ENCODE data around the gene STK17B. TPM values are rescaled to one million over a fixed set of nuclear protein-coding genes. Genes with fewer than 3 reads are reported as not detected.

The STK17B gene
- total RNA-seq, 1 experiment from 2014 or later: 58.0 TPM

DNA sequence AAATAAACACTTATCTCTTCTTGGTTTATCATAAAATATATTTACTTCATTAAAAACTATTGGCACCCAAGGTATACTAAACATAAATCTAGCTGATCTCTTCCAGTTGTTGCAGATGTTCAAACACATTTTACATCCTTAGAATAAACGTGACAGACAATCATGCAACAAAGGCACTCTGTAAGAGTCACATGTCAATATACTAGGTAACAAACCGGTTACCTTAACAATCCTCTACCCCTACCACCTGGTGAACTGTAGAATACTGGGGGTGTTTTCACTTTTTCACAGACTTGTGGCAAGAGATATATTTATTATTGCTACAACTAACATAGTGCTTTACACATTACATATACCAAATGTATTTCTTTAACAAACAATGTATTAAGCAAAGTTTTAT, 15.8 kb downstream of the STK17B start:
- TF ChIP-seq, protein P1, sequence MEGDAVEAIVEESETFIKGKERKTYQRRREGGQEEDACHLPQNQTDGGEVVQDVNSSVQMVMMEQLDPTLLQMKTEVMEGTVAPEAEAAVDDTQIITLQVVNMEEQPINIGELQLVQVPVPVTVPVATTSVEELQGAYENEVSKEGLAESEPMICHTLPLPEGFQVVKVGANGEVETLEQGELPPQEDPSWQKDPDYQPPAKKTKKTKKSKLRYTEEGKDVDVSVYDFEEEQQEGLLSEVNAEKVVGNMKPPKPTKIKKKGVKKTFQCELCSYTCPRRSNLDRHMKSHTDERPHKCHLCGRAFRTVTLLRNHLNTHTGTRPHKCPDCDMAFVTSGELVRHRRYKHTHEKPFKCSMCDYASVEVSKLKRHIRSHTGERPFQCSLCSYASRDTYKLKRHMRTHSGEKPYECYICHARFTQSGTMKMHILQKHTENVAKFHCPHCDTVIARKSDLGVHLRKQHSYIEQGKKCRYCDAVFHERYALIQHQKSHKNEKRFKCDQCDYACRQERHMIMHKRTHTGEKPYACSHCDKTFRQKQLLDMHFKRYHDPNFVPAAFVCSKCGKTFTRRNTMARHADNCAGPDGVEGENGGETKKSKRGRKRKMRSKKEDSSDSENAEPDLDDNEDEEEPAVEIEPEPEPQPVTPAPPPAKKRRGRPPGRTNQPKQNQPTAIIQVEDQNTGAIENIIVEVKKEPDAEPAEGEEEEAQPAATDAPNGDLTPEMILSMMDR (IDR thresholded peaks at IDR 0.05; ENCODE audit: insufficient read depth in 1 of 2, low read depth in 1 of 2, low read length in 1 of 2, severe bottlenecking in 1 of 2, unreplicated experiment in 1 of 2): no peak
- intact Hi-C loops (cut with micrococcal nuclease; ENCODE audit: unreplicated experiment): no loop called here
- Mint-ChIP-seq H3K9me3 (ENCODE audit: unreplicated experiment) (no peaks in the 10 kb centered on the region), H3K4me3 (ENCODE audit: unreplicated experiment) (no peak overlapping the region), H3K27me3 (ENCODE audit: insufficient read depth, unreplicated experiment) (no peaks in the 10 kb centered on the region), H3K36me3 (ENCODE audit: insufficient read depth, unreplicated experiment) (peaks cover 51% of the 10 kb centered on the region), H3K27ac (ENCODE audit: unreplicated experiment) (no peak overlapping the region), H3K4me1 (ENCODE audit: low read depth, unreplicated experiment) (peaks cover 7% of the 10 kb centered on the region)
- ChIA-PET POLR2A (no interaction called here), CTCF (no interaction called here)
- peaks cover 1% of the 10 kb centered on the region; the same call in 1 of the 2 replicates for H3K36me3 ChIP-seq (ENCODE audit: control insufficient read depth, insufficient read depth, low read length)
- 0 out of 2 replicates have a peak, but pooled peaks cover 9% of the 10 kb centered on the region for H3K4me1 ChIP-seq
- no peaks in the 10 kb centered on the region for H3K9me3 ChIP-seq
- no TSS peak for BruUV-seq (replicated peaks)
- H3K4me3 ChIP-seq (ENCODE audit: low read depth, low read length): no peak overlapping the region
- H3K27me3 ChIP-seq (replicated peaks; ENCODE audit: control insufficient read depth, insufficient read depth, low read length): no peaks in the 10 kb centered on the region
- DNase-seq: no peak

DNA sequence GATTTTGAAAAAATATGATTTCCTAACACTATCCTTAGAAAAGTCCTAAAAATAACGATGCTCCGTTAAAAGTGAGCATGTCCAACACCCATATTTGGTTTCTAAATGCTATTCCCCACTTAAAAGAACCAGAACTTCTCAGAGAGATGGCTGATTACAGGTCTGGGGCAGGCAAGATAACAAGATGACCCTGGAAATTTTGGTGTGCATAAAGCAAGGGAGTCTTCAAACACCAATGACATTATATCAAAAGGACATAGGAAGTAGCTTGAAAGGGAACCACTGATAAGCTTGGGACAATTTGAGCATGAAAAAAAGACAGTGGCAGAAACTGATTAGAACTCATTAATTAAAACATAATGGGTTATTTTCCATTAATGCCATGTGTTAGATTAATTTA, 17.9 kb downstream of the STK17B start:
- DNase-seq: no peak
- H3K4me3 ChIP-seq (ENCODE audit: low read depth, low read length): no peak overlapping the region
- Mint-ChIP-seq H3K9me3 (ENCODE audit: unreplicated experiment) (no peaks in the 10 kb centered on the region), H3K27me3 (ENCODE audit: insufficient read depth, unreplicated experiment) (no peaks in the 10 kb centered on the region), H3K36me3 (ENCODE audit: insufficient read depth, unreplicated experiment) (peaks cover 67% of the 10 kb centered on the region), H3K4me3 (ENCODE audit: unreplicated experiment) (no peak overlapping the region), H3K4me1 (ENCODE audit: low read depth, unreplicated experiment) (peaks cover 7% of the 10 kb centered on the region), H3K27ac (ENCODE audit: unreplicated experiment) (no peak overlapping the region)
- H3K36me3 ChIP-seq (ENCODE audit: control insufficient read depth, insufficient read depth, low read length): peaks cover 1% of the 10 kb centered on the region; the same call in 1 of the 2 replicates
- ChIA-PET CTCF (no interaction called here), POLR2A (no interaction called here)
- TF ChIP-seq, protein P1 (IDR thresholded peaks at IDR 0.05; ENCODE audit: insufficient read depth in 1 of 2, low read depth in 1 of 2, low read length in 1 of 2, severe bottlenecking in 1 of 2, unreplicated experiment in 1 of 2): no peak
- BruUV-seq (replicated peaks): no TSS peak
- no peaks in the 10 kb centered on the region for H3K27me3 ChIP-seq (replicated peaks; ENCODE audit: control insufficient read depth, insufficient read depth, low read length)
- H3K4me1 ChIP-seq: no peaks in the 10 kb centered on the region
- H3K9me3 ChIP-seq: no peaks in the 10 kb centered on the region
- intact Hi-C loops (cut with micrococcal nuclease; ENCODE audit: unreplicated experiment): no loop called here

DNA sequence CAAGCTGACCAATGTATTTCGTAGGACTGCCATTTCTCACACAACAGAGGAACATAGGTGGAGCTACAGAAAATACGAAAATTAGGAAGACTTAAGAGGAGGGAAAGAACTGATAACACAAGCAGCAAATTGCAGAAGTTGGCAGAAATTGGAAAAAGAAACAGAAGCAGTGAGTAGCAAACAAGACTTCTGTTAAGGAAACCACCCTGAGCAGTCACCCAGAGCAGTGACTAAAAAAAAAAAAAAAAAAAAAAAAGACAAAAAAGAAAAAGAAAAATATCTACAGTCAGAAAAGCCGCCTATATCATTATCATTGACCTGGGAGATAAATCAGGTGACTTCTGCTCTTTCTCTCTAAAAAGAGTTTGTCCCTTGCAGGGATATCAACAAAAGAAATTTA, 21.4 kb downstream of the STK17B start:
- H3K9me3 Mint-ChIP-seq (ENCODE audit: unreplicated experiment): no peaks in the 10 kb centered on the region
- no peaks in the 10 kb centered on the region for H3K9me3 ChIP-seq
- H3K27me3 Mint-ChIP-seq (ENCODE audit: insufficient read depth, unreplicated experiment): no peaks in the 10 kb centered on the region
- no peaks in the 10 kb centered on the region for H3K4me1 ChIP-seq
- peaks cover 78% of the 10 kb centered on the region for H3K36me3 Mint-ChIP-seq (ENCODE audit: insufficient read depth, unreplicated experiment)
- CTCF ChIA-PET: no interaction called here
- intact Hi-C loops (cut with micrococcal nuclease; ENCODE audit: unreplicated experiment): no loop called here
- H3K4me3 ChIP-seq (ENCODE audit: low read depth, low read length): no peak overlapping the region
- no peaks in the 10 kb centered on the region for H3K27me3 ChIP-seq (replicated peaks; ENCODE audit: control insufficient read depth, insufficient read depth, low read length)
- BruUV-seq (replicated peaks): no TSS peak
- POLR2A ChIA-PET: no interaction called here
- DNase-seq: no peak
- no peak overlapping the region for H3K27ac Mint-ChIP-seq (ENCODE audit: unreplicated experiment)
- TF ChIP-seq, protein P1 (IDR thresholded peaks at IDR 0.05; ENCODE audit: insufficient read depth in 1 of 2, low read depth in 1 of 2, low read length in 1 of 2, severe bottlenecking in 1 of 2, unreplicated experiment in 1 of 2): no peak
- H3K36me3 ChIP-seq (ENCODE audit: control insufficient read depth, insufficient read depth, low read length): peaks cover 1% of the 10 kb centered on the region; the same call in 1 of the 2 replicates
- H3K4me1 Mint-ChIP-seq (ENCODE audit: low read depth, unreplicated experiment): peaks cover 7% of the 10 kb centered on the region
- H3K4me3 Mint-ChIP-seq (ENCODE audit: unreplicated experiment): no peak overlapping the region
